OCI-LY3 (cell line): ENCODE data around the gene MPIG6B.

Experiments
- H2AFZ ChIP-seq: fragments of 200-600, 300-600 bp; shearing (Covaris generic); 2 replicates; pipeline ENCODE4 v1.6.0; 2014; ENCODE audit warnings: antibody characterized with exemption, low read depth, low read length
- H3K27ac ChIP-seq: fragments of 200-600, 300-600 bp; sonication (generic); 2 replicates; pipeline ENCODE4 v1.5.1; 2014; ENCODE audit warnings: mild to moderate bottlenecking, low read length, moderate library complexity, mixed read lengths
- H3K27me3 ChIP-seq: fragments of 200-600, 300-600 bp; sonication (generic); 2 replicates; pipeline ENCODE4 v1.6.1; 2014; ENCODE audit warnings: low read depth, low read length, mixed read lengths
- H3K36me3 ChIP-seq: fragments of 200-600, 300-600 bp; sonication (generic); replicated peaks from 2 replicates; pipeline ENCODE3; 2014; ENCODE audit warnings: low read depth, low read length, mixed read lengths
- H3K4me1 ChIP-seq: fragments of 300-600, 200-600 bp; sonication (generic); 2 replicates; pipeline ENCODE4 v1.6.1; 2014; ENCODE audit warnings: low read length, mixed read lengths
- H3K4me2 ChIP-seq: fragments of 200-600, 300-600 bp; sonication (generic); 2 replicates; pipeline ENCODE4 v1.6.1; 2014; ENCODE audit warnings: low read length, mixed read lengths
- H3K4me3 ChIP-seq: fragments of 300-600, 200-600 bp; sonication (generic); 2 replicates; pipeline ENCODE4 v1.5.1; 2014; ENCODE audit warnings: antibody characterized with exemption, mild to moderate bottlenecking, low read length, moderate library complexity
- H3K79me2 ChIP-seq: fragments of 300-600, 200-600 bp; shearing (Covaris generic); 2 replicates; pipeline ENCODE4 v1.6.1; 2014; ENCODE audit warnings: mild to moderate bottlenecking, low read length, mixed read lengths
- H3K9ac ChIP-seq: fragments of 300-600, 200-600 bp; shearing (Covaris generic); 2 replicates; pipeline ENCODE4 v1.6.0; 2014; ENCODE audit warnings: mild to moderate bottlenecking, low read length, moderate library complexity
- H3K9me3 ChIP-seq: fragments of 200-600, 300-600 bp; shearing (Covaris generic); 2 replicates; pipeline ENCODE4 v1.6.1; 2014; ENCODE audit warnings: low read length, mixed read lengths; ENCODE audit not compliant: insufficient read depth
- H4K20me1 ChIP-seq: fragments of 200-600, 300-600 bp; sonication (generic); 2 replicates; pipeline ENCODE4 v1.6.1; 2016; ENCODE audit warnings: low read length, mixed read lengths; ENCODE audit not compliant: insufficient read depth
- CTCF ChIP-seq: fragments of 200-600, 300-600 bp; sonication (generic); IDR thresholded peaks from 2 replicates; pipeline ENCODE4 v1.5.1; 2014; ENCODE audit warnings: antibody characterized with exemption, low read length, low read depth
- EZH2phosphoT487 ChIP-seq: fragments of 200-600 bp; shearing (Covaris generic); IDR thresholded peaks from 2 replicates; pipeline ENCODE4 v1.6.1; 2018; ENCODE audit warnings: antibody characterized with exemption, mixed run types, low read depth

The MPIG6B gene

DNA sequence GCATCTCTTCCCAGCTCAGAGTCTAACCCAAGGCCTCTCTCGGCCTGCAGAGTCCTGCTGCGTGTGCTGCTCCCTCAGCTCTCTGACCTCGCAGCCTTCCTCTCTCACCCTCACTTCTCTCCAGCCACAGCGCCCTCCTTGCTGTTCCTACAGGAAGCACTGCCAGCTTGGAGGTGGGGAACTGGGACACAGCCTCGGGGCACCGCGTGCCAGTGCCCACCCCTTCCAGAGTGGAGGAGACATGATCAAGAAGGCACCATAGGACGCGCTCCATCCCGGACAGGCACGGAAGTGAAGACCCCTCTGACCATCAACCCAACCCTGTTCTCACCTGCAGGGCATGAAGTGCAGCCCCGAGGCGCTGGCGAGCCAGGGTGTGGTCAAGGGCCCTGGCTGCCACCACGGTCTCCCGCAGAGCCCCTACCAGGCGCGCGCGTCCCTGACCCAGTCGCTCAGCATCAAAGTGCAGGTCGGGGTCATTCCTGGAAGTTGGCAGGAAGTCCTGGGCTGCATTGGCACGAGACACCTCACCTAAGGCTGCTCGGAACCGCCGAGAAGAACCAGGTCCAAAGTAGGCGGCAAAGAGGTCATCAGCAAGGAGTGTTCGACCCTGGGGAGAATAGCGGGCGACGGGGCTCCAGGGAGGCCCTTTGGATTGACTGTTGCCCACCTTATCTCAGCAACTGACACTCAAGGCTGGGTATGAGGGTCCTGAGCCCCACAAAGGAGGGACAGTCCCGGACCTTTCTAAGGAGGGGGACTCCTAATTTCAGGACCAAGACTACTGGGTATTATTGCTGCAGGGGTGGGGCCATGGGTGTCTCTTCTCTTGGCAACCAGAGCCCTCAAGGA is 52.7 kb downstream of the MPIG6B start:
- H3K27ac ChIP-seq, result no peak overlapping the region
- H3K9ac ChIP-seq, result no peak overlapping the region
- no peak overlapping the region for H3K4me2 ChIP-seq

More for the DNA sequence above, 52.7 kb downstream of the MPIG6B start:
- H3K79me2 ChIP-seq, result no peaks in the 10 kb centered on the region
- H3K4me3 ChIP-seq, result no peak overlapping the region
- no peaks in the 10 kb centered on the region for H3K27me3 ChIP-seq
- peaks cover 6% of the 10 kb centered on the region for H3K36me3 ChIP-seq
- no peaks in the 10 kb centered on the region for H4K20me1 ChIP-seq
- peaks cover 7% of the 10 kb centered on the region for H3K4me1 ChIP-seq
- H2AFZ ChIP-seq, result no peak overlapping the region
- no peaks in the 10 kb centered on the region for H3K9me3 ChIP-seq
- TF ChIP-seq CTCF, result no peak
- no peak for TF ChIP-seq EZH2phosphoT487
